Renal pelvis (tissue), 4 donors: ENCODE data around the gene SMARCA4. TPM values are rescaled to one million over a fixed set of nuclear protein-coding genes. Genes with fewer than 3 reads are reported as not detected.
"Not testable (repeated sequence)": the region's sequence is repeated elsewhere in the genome, so short reads cannot be mapped to it uniquely, and the experiment has no call there.

ENCODE experiments used
- DNase-seq: peaks from one replicate; pipeline ENCODE4 v3.0.0-alpha.2; 2013
- polyA plus RNA-seq, 3 donors: library from polyadenylated mRNA; unstranded; fragments of 120-200 nt; gene quantifications; one replicate each; pipeline ENCODE4 v1.2.1, GENCODE V29; 2013; ENCODE audit not compliant: insufficient read length in 3 of 3

Gene SMARCA4
- polyA plus RNA-seq, 3 donors = 164 to 189 (median 168) TPM

GRCh38 chr19:10975374-10976130 is 14.7 kb downstream of the SMARCA4 start:
- peak; percentile 71 for DNase-seq

GRCh38 chr19:10976131-10976892 is 15.5 kb downstream of the SMARCA4 start:
- no peak for DNase-seq

GRCh38 chr19:10977742-10978092 is 16.9 kb downstream of the SMARCA4 start:
- DNase-seq = no peak

- DNase-seq = no peak
These were observed 19.1 kb downstream of the SMARCA4 start for GRCh38 chr19:10979951-10980381.

- no peak for DNase-seq
These were observed 20.5 kb downstream of the SMARCA4 start for GRCh38 chr19:10981252-10981895.

- no peak for DNase-seq
These were observed 22.2 kb downstream of the SMARCA4 start for GRCh38 chr19:10983026-10983425.

GRCh38 chr19:10984166-10984735 is 23.4 kb downstream of the SMARCA4 start:
- DNase-seq = no peak

- DNase-seq = no peak
These were observed 24.7 kb downstream of the SMARCA4 start for GRCh38 chr19:10985502-10985901.

- DNase-seq = no peak
These were observed 25.7 kb downstream of the SMARCA4 start for GRCh38 chr19:10986301-10987127.

- no peak for DNase-seq
These were observed 26.9 kb downstream of the SMARCA4 start for GRCh38 chr19:10987571-10988297.

- no peak for DNase-seq
These were observed 27.6 kb downstream of the SMARCA4 start for GRCh38 chr19:10988380-10988779.

GRCh38 chr19:10988921-10989320 is 28.1 kb downstream of the SMARCA4 start:
- DNase-seq = no peak

- DNase-seq = no peak
These were observed 30.2 kb downstream of the SMARCA4 start for GRCh38 chr19:10991076-10991475.

GRCh38 chr19:10991521-10992081 is 30.8 kb downstream of the SMARCA4 start:
- no peak for DNase-seq

GRCh38 chr19:10992174-10992573 is 31.3 kb downstream of the SMARCA4 start:
- not testable (repeated sequence) for DNase-seq

GRCh38 chr19:10995926-10996600 is 35.2 kb downstream of the SMARCA4 start:
- no peak for DNase-seq

GRCh38 chr19:10998045-10998533 is 37.3 kb downstream of the SMARCA4 start:
- DNase-seq = no peak

- no peak for DNase-seq
These were observed 37.8 kb downstream of the SMARCA4 start for GRCh38 chr19:10998666-10999065.

- DNase-seq = no peak
These were observed 44.7 kb downstream of the SMARCA4 start for GRCh38 chr19:11005521-11005920.

GRCh38 chr19:11007385-11007784 is 46.6 kb downstream of the SMARCA4 start:
- DNase-seq = no peak
